HG03066 (cell line): Measurements from ENCODE around the gene TMEM263.
A peak's percentile ranks its signal among the peaks of the same experiment; 100 is the strongest.

Source experiments
- ATAC-seq: cut with Tn5 transposase; IDR thresholded peaks from one replicate; pipeline ENCODE4 v1.9.1; 2021; ENCODE audit warnings: low read depth; ENCODE audit not compliant: unreplicated experiment

Gene TMEM263

DNA sequence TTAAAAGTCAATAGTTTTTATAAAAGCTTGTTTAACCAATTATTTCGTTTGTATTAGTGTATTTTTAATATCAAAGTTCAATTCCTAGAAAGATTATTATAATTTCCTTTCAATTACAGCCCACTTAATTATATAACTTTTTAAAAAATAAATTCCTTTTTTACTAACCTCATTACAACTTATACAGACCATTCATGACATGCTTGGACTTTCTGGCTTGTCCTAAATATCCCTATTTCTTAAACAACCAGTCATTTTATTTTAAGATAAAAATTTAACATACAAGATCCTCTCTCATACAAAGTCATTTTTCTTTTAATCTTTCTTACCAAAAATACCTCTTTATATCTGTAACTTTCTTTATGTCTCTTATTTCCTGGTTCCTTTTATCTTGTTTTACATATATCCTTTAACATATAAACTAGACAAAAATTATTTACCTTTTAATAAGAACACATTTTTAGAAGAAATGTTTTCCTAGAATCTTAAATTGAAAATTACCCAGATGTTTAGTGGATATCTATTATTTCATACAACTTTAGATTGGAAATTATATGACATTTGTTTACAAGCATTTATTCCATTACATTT lies 10.4 kb upstream of the TMEM263 start:
- no peak for ATAC-seq

- no peak for ATAC-seq
Measured at GRCh38 chr12:106947461-106947860, 8.2 kb upstream of the TMEM263 start.

DNA sequence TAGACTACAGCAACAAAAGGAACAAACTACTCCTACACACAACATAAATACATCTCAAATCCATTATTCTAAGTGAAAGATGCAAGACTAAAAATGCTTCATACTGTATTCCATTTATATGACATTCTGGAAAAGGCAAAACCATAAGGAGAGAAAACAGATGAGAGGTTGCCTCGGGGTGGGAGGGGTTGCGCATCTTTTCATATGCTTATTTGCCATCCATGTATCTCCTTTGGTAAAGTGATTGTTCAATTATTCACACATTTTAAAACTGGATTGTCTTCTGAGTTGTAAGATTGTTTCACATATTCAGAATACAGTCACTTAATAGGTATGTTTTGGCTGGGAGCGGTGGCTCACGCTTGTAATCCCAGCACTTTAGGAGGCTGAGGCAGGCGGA lies 5.1 kb upstream of the TMEM263 start:
- ATAC-seq: no peak

DNA sequence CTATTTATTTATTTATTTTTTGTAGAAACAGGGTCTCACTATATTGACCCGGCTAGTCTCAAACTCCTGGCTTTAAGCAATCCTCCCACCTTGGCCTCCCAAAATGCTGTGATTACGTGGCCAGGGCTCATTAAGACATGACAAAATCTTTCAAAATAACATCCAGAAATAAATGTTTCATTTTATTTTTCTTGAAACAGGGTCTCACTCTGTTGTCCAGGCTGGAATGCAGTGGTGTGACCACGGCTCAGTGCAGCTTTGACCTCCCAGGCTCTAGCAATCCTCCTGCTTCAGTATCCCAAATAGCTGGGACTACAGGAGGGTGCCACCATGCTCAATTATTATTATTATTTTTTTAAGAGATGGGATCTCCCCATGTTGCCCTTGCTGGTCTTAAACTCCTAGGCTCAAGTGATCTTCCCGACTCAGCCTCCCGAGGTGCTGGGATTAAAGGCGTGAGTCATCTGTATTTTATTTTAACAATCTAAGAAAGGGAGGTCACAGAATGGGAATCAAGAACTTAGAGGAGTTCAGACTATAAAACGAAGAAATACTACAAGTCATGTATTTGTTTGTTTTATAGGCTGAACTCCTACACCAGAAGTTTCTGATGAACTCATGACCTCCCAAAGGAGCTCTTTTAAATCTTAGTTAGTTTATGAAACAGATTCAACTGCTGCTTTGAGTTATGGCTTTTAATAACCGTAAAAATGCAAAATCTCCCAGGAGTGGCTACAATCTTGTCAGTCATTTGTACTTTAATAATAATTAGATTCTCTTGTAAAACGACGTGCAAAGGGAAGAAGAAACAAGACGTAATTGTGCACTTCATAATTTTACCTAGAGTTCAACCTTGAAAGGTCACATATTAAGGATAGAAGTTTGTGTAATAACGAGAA lies 2.1 kb upstream of the TMEM263 start:
- ATAC-seq: no peak

- ATAC-seq: peak; percentile 15
Measured at GRCh38 chr12:106954462-106955376, 988 bp upstream of the TMEM263 start.

DNA sequence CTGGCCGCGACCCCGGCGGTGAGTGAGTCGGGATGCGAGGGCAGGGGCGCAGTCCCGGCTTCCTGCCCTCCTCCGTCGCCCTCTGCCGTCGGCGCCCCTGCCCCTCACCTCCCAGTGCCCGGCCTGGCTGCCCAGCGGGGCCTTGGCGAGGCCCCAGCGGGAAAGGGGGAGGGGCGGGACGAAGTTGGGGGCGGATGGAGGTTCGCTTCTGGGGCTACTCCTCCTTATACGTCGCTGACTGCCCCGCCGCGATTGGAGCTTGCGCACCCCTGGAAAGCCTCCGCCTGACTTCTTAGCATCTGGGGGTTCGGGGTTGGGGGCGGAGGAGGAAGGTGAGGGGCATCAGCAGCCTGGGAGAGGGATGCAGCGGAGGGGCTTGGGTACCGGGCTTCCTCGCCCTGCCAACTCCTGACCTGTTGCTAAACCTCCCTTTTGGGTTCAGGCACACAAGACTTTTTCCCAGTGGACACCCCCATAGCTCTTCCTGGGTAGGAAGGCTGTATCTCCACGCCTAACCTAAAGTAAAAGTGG lies 406 bp downstream of the TMEM263 start:
- ATAC-seq: peak; percentile 41

GRCh38 chr12:106957583-106957982 lies 1.9 kb downstream of the TMEM263 start:
- no peak for ATAC-seq

- no peak for ATAC-seq
Measured at GRCh38 chr12:106960443-106960842, 4.7 kb downstream of the TMEM263 start.

- no peak for ATAC-seq
Measured at GRCh38 chr12:106962286-106962685, 6.6 kb downstream of the TMEM263 start.

DNA sequence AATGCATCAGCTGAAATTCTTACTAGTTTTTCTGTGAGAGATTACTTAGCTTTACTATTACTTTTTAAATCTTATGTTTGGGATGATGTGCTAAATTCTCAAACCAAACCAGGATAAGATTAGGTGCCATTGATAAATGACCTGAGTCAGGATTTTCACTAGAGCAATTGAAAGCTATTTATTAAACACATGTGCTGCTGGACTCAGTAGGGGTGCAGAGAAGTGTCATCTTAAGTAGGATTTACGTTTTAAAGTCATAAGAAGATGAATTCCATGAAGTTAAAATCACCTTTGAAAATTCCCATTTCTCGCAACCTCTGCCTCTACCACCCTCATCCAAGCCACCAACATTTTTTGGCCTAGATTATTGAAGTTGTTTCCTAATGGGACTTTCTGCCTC lies 8.8 kb downstream of the TMEM263 start:
- ATAC-seq: no peak

- ATAC-seq: no peak
Measured at GRCh38 chr12:106971065-106971464, 15.4 kb downstream of the TMEM263 start.

GRCh38 chr12:106973545-106973944 lies 17.8 kb downstream of the TMEM263 start:
- ATAC-seq: no peak

- ATAC-seq: peak; percentile 73
Measured at GRCh38 chr12:106974511-106974910, 18.8 kb downstream of the TMEM263 start.

DNA sequence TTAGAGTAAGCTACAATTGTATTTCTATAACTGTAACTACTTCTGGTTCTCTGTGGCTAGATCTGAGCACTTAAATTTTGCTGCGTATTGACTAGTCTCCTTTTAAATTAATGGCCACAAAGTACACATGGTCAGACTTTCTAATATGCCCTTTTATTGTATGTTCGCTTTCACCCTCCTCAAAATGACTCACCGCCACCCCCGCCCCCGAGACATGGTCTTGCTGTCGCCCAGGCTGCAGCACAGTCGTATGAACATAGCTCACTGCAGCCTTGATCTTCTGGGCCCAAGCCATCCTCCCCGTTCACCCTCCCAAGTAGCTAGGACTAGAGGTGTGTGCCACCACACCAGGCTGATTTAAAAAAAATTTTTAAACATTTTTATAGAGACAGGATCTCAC lies 19.4 kb downstream of the TMEM263 start:
- ATAC-seq: no peak

GRCh38 chr12:106975993-106976658 lies 20.4 kb downstream of the TMEM263 start:
- no peak for ATAC-seq

DNA sequence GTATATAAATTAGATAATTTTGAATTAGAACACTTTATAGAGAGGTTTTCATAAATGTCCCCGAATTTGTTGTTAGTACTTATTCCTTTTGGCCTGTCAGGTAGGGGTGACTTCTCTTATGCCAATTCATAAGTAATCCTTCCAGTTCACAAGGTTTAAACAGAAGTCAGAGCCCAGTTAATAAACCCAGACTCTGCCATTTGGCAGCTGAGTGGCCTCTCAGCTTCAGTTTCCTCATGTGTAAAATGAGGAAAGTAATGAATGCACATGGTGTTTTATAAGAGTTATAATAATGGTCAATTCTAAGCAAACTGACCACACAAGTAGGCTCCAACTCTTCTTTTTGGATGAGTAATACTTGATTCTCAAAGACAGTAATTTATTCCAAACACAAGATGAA lies 21.0 kb downstream of the TMEM263 start:
- ATAC-seq: no peak

GRCh38 chr12:106978035-106978800 lies 22.5 kb downstream of the TMEM263 start:
- ATAC-seq: no peak

DNA sequence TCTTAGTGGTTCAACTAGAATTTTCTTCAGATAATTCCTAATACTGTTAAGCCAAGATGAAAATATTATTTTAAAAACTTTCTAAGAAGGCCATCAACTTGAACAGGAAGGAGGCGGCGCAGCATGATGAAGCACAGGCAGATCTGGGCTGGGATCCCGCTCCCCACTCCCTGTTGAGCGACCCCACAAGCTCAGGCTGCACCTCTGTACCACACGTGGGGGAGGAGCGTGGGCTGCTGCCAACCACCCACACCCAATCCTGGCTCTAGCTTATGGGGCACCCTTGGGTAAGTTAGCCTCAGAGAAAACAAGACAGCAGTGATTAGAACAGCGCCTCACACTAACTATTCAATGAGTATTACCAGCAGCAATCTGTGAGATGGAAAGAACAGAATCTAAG lies 25.2 kb downstream of the TMEM263 start:
- ATAC-seq: no peak

DNA sequence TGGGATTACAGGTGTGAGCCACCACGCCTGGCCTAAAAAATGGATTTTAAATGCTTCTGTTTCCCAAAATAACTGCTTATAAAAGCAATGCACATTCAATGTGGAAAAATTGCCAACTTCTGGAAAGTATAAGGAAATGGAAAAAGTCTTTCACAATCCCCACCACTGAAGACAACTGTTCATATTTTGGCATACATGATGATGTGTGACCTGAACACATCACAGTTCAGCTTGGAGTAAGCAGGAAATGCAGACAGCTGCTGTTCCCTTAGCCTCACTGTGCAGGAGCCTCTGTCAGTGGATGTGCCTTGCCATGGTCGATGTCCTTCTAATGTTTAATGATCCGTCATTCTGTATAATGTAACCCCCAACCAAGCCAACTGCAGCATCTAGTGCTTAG lies 26.1 kb downstream of the TMEM263 start:
- ATAC-seq: no peak

DNA sequence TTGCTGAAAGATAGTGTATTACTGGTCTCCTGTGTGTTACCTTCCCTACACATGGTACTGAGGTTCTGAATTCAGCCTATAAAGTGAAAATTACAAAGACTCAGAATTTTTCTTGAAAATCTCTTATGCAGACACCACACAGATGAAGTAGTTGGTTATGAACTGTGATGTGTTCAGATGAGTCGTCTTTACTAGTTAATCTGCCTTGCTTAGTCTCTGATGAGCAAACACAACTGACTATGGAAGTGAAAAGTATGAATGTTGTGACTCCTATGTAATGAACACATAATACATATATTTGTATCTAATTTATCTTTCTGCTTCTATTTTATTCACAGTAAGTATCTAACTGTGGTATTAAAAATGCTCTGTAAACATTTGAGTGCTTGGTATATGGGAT lies 26.5 kb downstream of the TMEM263 start:
- ATAC-seq: no peak
